PC-3 (cell line): Measurements from ENCODE around the gene NEO1. TPM values are rescaled to one million over a fixed set of nuclear protein-coding genes. Genes with fewer than 3 reads are reported as not detected.

ENCODE experiments used
- ATAC-seq: fragments of 200-7000 bp; cut with Tn5 transposase; 2 replicates; pipeline ENCODE4 v1.9.1; 2020; ENCODE audit warnings: mild to moderate bottlenecking, moderate library complexity
- BruUV-seq: library from RNA; stranded (reverse); fragments of 400-500 nt; replicated peaks from 2 replicates; lab custom pipeline; 2021; lab: Mats Ljungman, UMichigan
- CTCF ChIA-PET: fragments of 300-600 bp; sonication (Branson Sonifier 250); formaldehyde crosslinking; loops from one replicate; lab custom pipeline; 2022; ENCODE audit warnings: antibody characterized with exemption; lab: Charles Lee
- POLR2A ChIA-PET: fragments of 300-600 bp; sonication (Branson Sonifier 250); formaldehyde crosslinking; loops from one replicate; lab custom pipeline; 2022; ENCODE audit warnings: antibody characterized with exemption; ENCODE audit not compliant: unreplicated experiment; lab: Charles Lee
- DNase-seq: peaks from one replicate; pipeline ENCODE4 v3.0.0-alpha.2; 2015
- H2AFZ ChIP-seq: fragments of 300-600 bp; sonication (generic); 2 replicates; pipeline ENCODE4 v1.6.0; 2016; ENCODE audit warnings: antibody characterized with exemption, low read length
- H3F3A ChIP-seq: fragments of 300-600 bp; sonication (generic); one replicate; pipeline ENCODE4 v1.6.0; 2017; ENCODE audit warnings: antibody characterized with exemption, low read length, control low read depth, mild to moderate bottlenecking; ENCODE audit not compliant: unreplicated experiment
- H3K27ac ChIP-seq: fragments of 300-600 bp; sonication (generic); 2 replicates; pipeline ENCODE4 v1.5.1; 2016; ENCODE audit warnings: mild to moderate bottlenecking, low read length
- H3K27me3 ChIP-seq: fragments of 300-600 bp; sonication (generic); 2 replicates; pipeline ENCODE4 v1.6.1; 2016; ENCODE audit warnings: low read length, mixed read lengths
- H3K36me3 ChIP-seq: fragments of 300-600 bp; sonication (generic); 2 replicates; pipeline ENCODE4 v1.6.1; 2016; ENCODE audit warnings: low read depth, mixed run types, low read length, mixed read lengths
- H3K4me1 ChIP-seq: fragments of 300-600 bp; sonication (generic); 2 replicates; pipeline ENCODE4 v1.5.1; 2016; ENCODE audit warnings: low read length; ENCODE audit not compliant: insufficient read depth
- H3K4me2 ChIP-seq: fragments of 300-600 bp; sonication (generic); 2 replicates; pipeline ENCODE4 v1.6.0; 2016; ENCODE audit warnings: low read length
- H3K4me3 ChIP-seq: fragments of 300-600 bp; sonication (generic); 2 replicates; pipeline ENCODE4 v1.5.1; 2016; ENCODE audit warnings: mild to moderate bottlenecking, low read length, mixed read lengths
- H3K79me2 ChIP-seq: fragments of 300-600 bp; sonication (generic); 2 replicates; pipeline ENCODE4 v1.6.1; 2017; ENCODE audit warnings: low read length, mixed read lengths
- H3K9ac ChIP-seq: fragments of 300-600 bp; sonication (generic); 2 replicates; pipeline ENCODE4 v1.6.0; 2016; ENCODE audit warnings: mild to moderate bottlenecking, low read length
- H3K9me2 ChIP-seq: fragments of 300-600 bp; sonication (generic); replicated peaks from 2 replicates; pipeline ENCODE4 v1.6.1; 2016; ENCODE audit warnings: mixed run types, low read length, mixed read lengths
- H3K9me3 ChIP-seq: fragments of 300-600 bp; sonication (generic); 2 replicates; pipeline ENCODE4 v1.6.1; 2016; ENCODE audit warnings: low read length, mixed read lengths
- H4K20me1 ChIP-seq: fragments of 300-600 bp; sonication (generic); 2 replicates; pipeline ENCODE4 v1.6.1; 2016; ENCODE audit warnings: low read length, mixed read lengths
- EZH2 ChIP-seq: fragments of 300-600 bp; sonication (generic); IDR thresholded peaks from one replicate; pipeline ENCODE4 v1.6.1; 2017; ENCODE audit warnings: antibody characterized with exemption, mild to moderate bottlenecking, low read length; ENCODE audit not compliant: unreplicated experiment
- EZH2phosphoT487 ChIP-seq: fragments of 300-600 bp; sonication (generic); IDR thresholded peaks from 2 replicates; pipeline ENCODE4 v1.6.1; 2018; ENCODE audit warnings: mild to moderate bottlenecking, antibody characterized with exemption, low read length, borderline replicate concordance
- intact Hi-C: fragments of 100-400 bp; cut with micrococcal nuclease; formaldehyde crosslinking; loops from 2 replicates; pipeline ENCODE4 v1.9.0; 2023
- total RNA-seq: library from RNA; depleted of rRNA; stranded (reverse); fragments of >200 nt; gene quantifications from 2 replicates; pipeline ENCODE4 v1.2.3, GENCODE V29; 2014
- TF ChIP-seq, protein P1 (sequence below): fragments of 300-600 bp; sonication (generic); conservative IDR thresholded peaks from 2 replicates; pipeline ENCODE4 v1.5.1; 2017; ENCODE audit warnings: antibody characterized with exemption, low read depth, mild to moderate bottlenecking, low read length

NEO1 gene
- total RNA-seq, 1 experiment from 2014 or later, result 1.2 TPM

DNA sequence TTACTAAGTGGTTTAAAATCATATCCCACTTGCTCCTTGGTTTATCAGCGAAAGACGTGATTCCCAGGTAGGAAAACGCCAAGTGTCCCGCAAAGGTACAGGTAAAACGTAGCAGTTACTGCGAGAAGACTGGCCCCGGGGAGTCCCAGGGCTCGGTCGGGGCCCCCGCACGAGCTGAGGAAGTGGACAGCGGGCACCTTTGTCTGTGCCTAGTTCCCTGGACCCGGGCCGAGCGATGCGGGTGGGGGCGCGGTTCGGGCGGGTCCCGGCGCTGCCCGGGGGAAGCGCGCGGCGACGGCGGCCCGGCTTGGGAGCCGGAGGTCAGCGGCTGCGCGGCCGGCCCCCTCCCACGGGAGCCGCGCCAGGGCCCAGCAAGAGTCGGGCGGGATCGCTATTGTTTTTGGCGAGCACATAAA is 864 bp upstream of the NEO1 start:
- 0 out of 2 replicates have a peak, but pooled peaks cover 6% of the 10 kb centered on the region for H4K20me1 ChIP-seq
- H3K4me3 ChIP-seq, result peak overlapping the region; percentile 78
- TF ChIP-seq EZH2phosphoT487, result no peak
- TF ChIP-seq, protein P1, sequence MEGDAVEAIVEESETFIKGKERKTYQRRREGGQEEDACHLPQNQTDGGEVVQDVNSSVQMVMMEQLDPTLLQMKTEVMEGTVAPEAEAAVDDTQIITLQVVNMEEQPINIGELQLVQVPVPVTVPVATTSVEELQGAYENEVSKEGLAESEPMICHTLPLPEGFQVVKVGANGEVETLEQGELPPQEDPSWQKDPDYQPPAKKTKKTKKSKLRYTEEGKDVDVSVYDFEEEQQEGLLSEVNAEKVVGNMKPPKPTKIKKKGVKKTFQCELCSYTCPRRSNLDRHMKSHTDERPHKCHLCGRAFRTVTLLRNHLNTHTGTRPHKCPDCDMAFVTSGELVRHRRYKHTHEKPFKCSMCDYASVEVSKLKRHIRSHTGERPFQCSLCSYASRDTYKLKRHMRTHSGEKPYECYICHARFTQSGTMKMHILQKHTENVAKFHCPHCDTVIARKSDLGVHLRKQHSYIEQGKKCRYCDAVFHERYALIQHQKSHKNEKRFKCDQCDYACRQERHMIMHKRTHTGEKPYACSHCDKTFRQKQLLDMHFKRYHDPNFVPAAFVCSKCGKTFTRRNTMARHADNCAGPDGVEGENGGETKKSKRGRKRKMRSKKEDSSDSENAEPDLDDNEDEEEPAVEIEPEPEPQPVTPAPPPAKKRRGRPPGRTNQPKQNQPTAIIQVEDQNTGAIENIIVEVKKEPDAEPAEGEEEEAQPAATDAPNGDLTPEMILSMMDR, result no peak
- no peak for TF ChIP-seq EZH2
- H3K79me2 ChIP-seq, result no peaks in the 10 kb centered on the region
- H3K9ac ChIP-seq, result no peak overlapping the region
- peak overlapping the region; percentile 94 for H2AFZ ChIP-seq
- no peaks in the 10 kb centered on the region for H3K9me3 ChIP-seq
- BruUV-seq, result no TSS peak
- H3K9me2 ChIP-seq, result no peaks in the 10 kb centered on the region
- H3F3A ChIP-seq, result no peaks in the 10 kb centered on the region
- 0 out of 2 replicates have a peak, but pooled peaks cover 3% of the 10 kb centered on the region for H3K4me1 ChIP-seq
- DNase-seq (peak; percentile 6), ATAC-seq (peak; percentile 24)
- H3K36me3 ChIP-seq, result no peaks in the 10 kb centered on the region
- no peak overlapping the region for H3K27ac ChIP-seq
- peak overlapping the region; percentile 95 for H3K4me2 ChIP-seq
- intact Hi-C loops, result no loop called here
- peaks cover 66% of the 10 kb centered on the region for H3K27me3 ChIP-seq
- CTCF ChIA-PET, result no interaction called here
- POLR2A ChIA-PET, result no interaction called here

DNA sequence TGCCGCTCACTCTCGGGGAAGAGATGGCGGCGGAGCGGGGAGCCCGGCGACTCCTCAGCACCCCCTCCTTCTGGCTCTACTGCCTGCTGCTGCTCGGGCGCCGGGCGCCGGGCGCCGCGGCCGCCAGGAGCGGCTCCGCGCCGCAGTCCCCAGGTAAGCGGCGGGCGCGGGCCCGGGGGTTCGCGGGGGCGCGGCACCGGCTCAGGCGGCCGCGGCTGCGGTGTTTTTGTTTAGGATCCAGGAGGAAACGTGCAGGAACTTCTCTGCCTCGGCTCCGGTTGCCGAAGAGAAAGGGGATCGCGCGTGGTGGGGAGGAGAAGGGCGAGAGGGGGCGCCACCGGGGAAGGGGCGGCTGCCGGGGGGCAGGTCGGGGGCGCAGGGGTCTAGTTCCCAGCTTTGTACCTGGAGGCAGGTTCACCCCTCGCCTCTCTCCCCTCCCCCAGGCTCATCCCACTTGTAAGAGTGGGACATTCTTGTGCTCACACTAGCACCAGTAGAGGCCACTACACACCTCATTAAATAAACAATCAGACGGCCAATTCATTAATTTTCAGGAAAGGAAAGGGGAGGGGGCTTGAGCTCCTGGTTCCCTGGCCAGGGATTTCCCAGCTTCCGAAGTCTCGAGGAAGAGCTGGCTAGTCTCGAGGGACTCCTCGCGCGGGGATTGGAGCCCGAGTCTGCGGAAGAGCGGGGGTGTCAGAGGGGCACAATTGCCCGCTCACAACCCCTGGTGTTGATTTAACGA is 562 bp downstream of the NEO1 start:
- Histone ChIP-seq H3K79me2 (no peaks in the 10 kb centered on the region), H3K9me3 (no peaks in the 10 kb centered on the region), H3K27me3 (peaks cover 73% of the 10 kb centered on the region), H3K4me3 (peak overlapping the region; percentile 67), H3F3A (no peaks in the 10 kb centered on the region), H3K36me3 (no peaks in the 10 kb centered on the region), H3K4me2 (peak overlapping the region; percentile 91), H2AFZ (peak overlapping the region; percentile 54), H3K4me1 (0 out of 2 replicates have a peak, but pooled peaks cover 3% of the 10 kb centered on the region), H3K9ac (no peak overlapping the region), H4K20me1 (0 out of 2 replicates have a peak, but pooled peaks cover 6% of the 10 kb centered on the region), H3K9me2 (no peaks in the 10 kb centered on the region), H3K27ac (no peak overlapping the region)
- DNase-seq, result no peak
- POLR2A ChIA-PET, result no interaction called here
- CTCF ChIA-PET, result no interaction called here
- BruUV-seq, result no TSS peak
- TF ChIP-seq, protein P1, result peak; percentile 32; the same call in 1 of the 2 replicates
- no peak for TF ChIP-seq EZH2phosphoT487
- TF ChIP-seq EZH2, result no peak
- intact Hi-C loops, result no loop called here
- peak; percentile 41 for ATAC-seq

DNA sequence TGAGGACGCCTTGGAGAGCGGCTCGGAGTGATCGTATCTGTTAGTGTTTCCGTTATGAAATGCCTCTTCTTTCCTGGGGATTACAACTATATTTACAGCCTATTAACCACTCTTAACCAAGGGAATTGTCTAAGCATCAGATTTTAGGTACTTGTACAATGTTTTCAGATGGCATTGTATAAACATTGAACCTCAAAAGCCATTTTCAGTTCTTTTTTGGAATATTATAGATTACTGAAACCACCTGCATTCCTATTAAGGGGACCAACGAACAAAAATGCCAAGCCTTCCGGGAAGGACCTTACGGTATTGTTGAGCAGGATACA is 1.1 kb downstream of the NEO1 start:
- 0 out of 2 replicates have a peak, but pooled peaks cover 6% of the 10 kb centered on the region for H4K20me1 ChIP-seq
- H3K4me2 ChIP-seq, result peak overlapping the region; percentile 91
- no peak overlapping the region for H3K27ac ChIP-seq
- ChIA-PET CTCF (no interaction called here), POLR2A (no interaction called here)
- H3K9me3 ChIP-seq, result no peaks in the 10 kb centered on the region
- no peaks in the 10 kb centered on the region for H3K9me2 ChIP-seq
- no peaks in the 10 kb centered on the region for H3K79me2 ChIP-seq
- TF ChIP-seq, protein P1, result no peak
- no peak for TF ChIP-seq EZH2phosphoT487
- TF ChIP-seq EZH2, result no peak
- H3K4me1 ChIP-seq, result 0 out of 2 replicates have a peak, but pooled peaks cover 3% of the 10 kb centered on the region
- DNase-seq (no peak), ATAC-seq (no peak)
- H3F3A ChIP-seq, result no peaks in the 10 kb centered on the region
- peak overlapping the region; percentile 54 for H2AFZ ChIP-seq
- H3K9ac ChIP-seq, result no peak overlapping the region
- no peaks in the 10 kb centered on the region for H3K36me3 ChIP-seq
- peaks cover 79% of the 10 kb centered on the region for H3K27me3 ChIP-seq
- intact Hi-C loops, result no loop called here
- H3K4me3 ChIP-seq, result peak overlapping the region; percentile 67
- BruUV-seq, result no TSS peak
